Measurements from ENCODE around the gene NKIRAS1.
"Not testable (repeated sequence)": the region's sequence is repeated elsewhere in the genome, so short reads cannot be mapped to it uniquely, and the experiment has no call there.

Gene NKIRAS1

GRCh38 chr3:23938688-23939087 is 21.9 kb upstream of the NKIRAS1 start:
- no peak for DNase-seq

- DNase-seq: no peak
Observed at GRCh38 chr3:23937296-23937695, 20.5 kb upstream of the NKIRAS1 start.

GRCh38 chr3:23934253-23934652 is 17.5 kb upstream of the NKIRAS1 start:
- DNase-seq: no peak

- no peak for DNase-seq
Observed at GRCh38 chr3:23932571-23932970, 15.8 kb upstream of the NKIRAS1 start.

- DNase-seq: no peak
Observed at GRCh38 chr3:23931597-23931996, 14.8 kb upstream of the NKIRAS1 start.

GRCh38 chr3:23928524-23928923 is 11.7 kb upstream of the NKIRAS1 start:
- DNase-seq: no peak

GRCh38 chr3:23926736-23927135 is 9.9 kb upstream of the NKIRAS1 start:
- DNase-seq: no peak

GRCh38 chr3:23926246-23926645 is 9.5 kb upstream of the NKIRAS1 start:
- DNase-seq: no peak

GRCh38 chr3:23923786-23924185 is 7.0 kb upstream of the NKIRAS1 start:
- DNase-seq: no peak

GRCh38 chr3:23921052-23921511 is 4.3 kb upstream of the NKIRAS1 start:
- DNase-seq: no peak

- DNase-seq: no peak
Observed at GRCh38 chr3:23920151-23920655, 3.4 kb upstream of the NKIRAS1 start.

GRCh38 chr3:23919628-23920027 is 2.8 kb upstream of the NKIRAS1 start:
- DNase-seq: no peak

- DNase-seq: not testable (repeated sequence)
Observed at GRCh38 chr3:23918331-23918730, 1.5 kb upstream of the NKIRAS1 start.

GRCh38 chr3:23917679-23918303 is 1.0 kb upstream of the NKIRAS1 start:
- not testable (repeated sequence) for DNase-seq

GRCh38 chr3:23916152-23916885 is 471 bp downstream of the NKIRAS1 start:
- no peak for DNase-seq

- no peak for DNase-seq
Observed at GRCh38 chr3:23915537-23916108, 1.2 kb downstream of the NKIRAS1 start.

- no peak for DNase-seq
Observed at GRCh38 chr3:23913873-23914743, 2.7 kb downstream of the NKIRAS1 start.

- no peak for DNase-seq
Observed at GRCh38 chr3:23913182-23913581, 3.6 kb downstream of the NKIRAS1 start.

- DNase-seq: not testable (repeated sequence)
Observed at GRCh38 chr3:23912335-23912734, 4.5 kb downstream of the NKIRAS1 start.

GRCh38 chr3:23911397-23911796 is 5.4 kb downstream of the NKIRAS1 start:
- DNase-seq: no peak

GRCh38 chr3:23909341-23909740 is 7.4 kb downstream of the NKIRAS1 start:
- no peak for DNase-seq

GRCh38 chr3:23904545-23904944 is 12.2 kb downstream of the NKIRAS1 start:
- no peak for DNase-seq

GRCh38 chr3:23900744-23901143 is 16.0 kb downstream of the NKIRAS1 start:
- no peak for DNase-seq

All from stimulated activated CD8-positive, alpha-beta memory T cell treated with anti-CD3 and anti-CD28 coated beads, Interleukin-4, amount 100 ng/mL, for 48 hours (primary cell).